SK-N-DZ (cell line): ENCODE measurements around the gene FBXO34.
"Not testable (repeated sequence)": the region's sequence is repeated elsewhere in the genome, so short reads cannot be mapped to it uniquely, and the experiment has no call there.

Source experiments
- DNase-seq: peaks from one replicate; pipeline ENCODE4 v3.0.0-alpha.2; 2015; ENCODE audit warnings: low spot score

The FBXO34 gene

GRCh38 chr14:55348766-55349453, 77.7 kb downstream of the FBXO34 start:
- no peak for DNase-seq

GRCh38 chr14:55349565-55349964, 78.3 kb downstream of the FBXO34 start:
- DNase-seq = no peak

GRCh38 chr14:55350461-55350860, 79.2 kb downstream of the FBXO34 start:
- DNase-seq = no peak

- no peak for DNase-seq
Measured at GRCh38 chr14:55351111-55351510, 79.9 kb downstream of the FBXO34 start.

- DNase-seq = no peak
Measured at GRCh38 chr14:55352201-55352600, 81.0 kb downstream of the FBXO34 start.

- DNase-seq = no peak
Measured at GRCh38 chr14:55353686-55354467, 82.7 kb downstream of the FBXO34 start.

GRCh38 chr14:55354500-55354899, 83.3 kb downstream of the FBXO34 start:
- DNase-seq = peak; percentile 49

GRCh38 chr14:55355922-55356321, 84.7 kb downstream of the FBXO34 start:
- no peak for DNase-seq

GRCh38 chr14:55356913-55357312, 85.7 kb downstream of the FBXO34 start:
- no peak for DNase-seq

- DNase-seq = no peak
Measured at GRCh38 chr14:55359307-55359706, 88.1 kb downstream of the FBXO34 start.

GRCh38 chr14:55361190-55361589, 90.0 kb downstream of the FBXO34 start:
- DNase-seq = no peak

GRCh38 chr14:55366271-55366670, 95.0 kb downstream of the FBXO34 start:
- DNase-seq = no peak

- DNase-seq = no peak
Measured at GRCh38 chr14:55370883-55371455, 99.7 kb downstream of the FBXO34 start.

GRCh38 chr14:55372423-55372822, 101.2 kb downstream of the FBXO34 start:
- DNase-seq = no peak

GRCh38 chr14:55372825-55373224, 101.6 kb downstream of the FBXO34 start:
- no peak for DNase-seq

- DNase-seq = no peak
Measured at GRCh38 chr14:55373784-55374705, 102.8 kb downstream of the FBXO34 start.

GRCh38 chr14:55374771-55375170, 103.5 kb downstream of the FBXO34 start:
- DNase-seq = no peak

GRCh38 chr14:55377236-55377635, 106.0 kb downstream of the FBXO34 start:
- no peak for DNase-seq

GRCh38 chr14:55381040-55381439, 109.8 kb downstream of the FBXO34 start:
- no peak for DNase-seq

GRCh38 chr14:55381561-55381960, 110.3 kb downstream of the FBXO34 start:
- no peak for DNase-seq

GRCh38 chr14:55382483-55382882, 111.3 kb downstream of the FBXO34 start:
- DNase-seq = no peak

- DNase-seq = not testable (repeated sequence)
Measured at GRCh38 chr14:55383056-55383466, 111.8 kb downstream of the FBXO34 start.
